T-helper 17 cell (primary cell): ENCODE measurements around the gene SEZ6L. TPM values are rescaled to one million over a fixed set of nuclear protein-coding genes. Genes with fewer than 3 reads are reported as not detected.

Experiments
- ATAC-seq: fragments of 150-1000 bp; cut with Tn5 transposase; 2 replicates; pipeline ENCODE4 v1.10.0; 2021; ENCODE audit warnings: mild to moderate bottlenecking, moderate library complexity
- DNase-seq, 3 donors: peaks; one replicate each; pipeline versions ENCODE4 v3.0.0 to v3.0.0-alpha.2; 2020 to 2021
- H3K9me3 ChIP-seq: one replicate; pipeline ENCODE4 v1.7.0; 2013; ENCODE audit warnings: low read length, mild to moderate bottlenecking; ENCODE audit not compliant: control insufficient read depth, poor library complexity, severe bottlenecking
- H3K27ac Mint-ChIP-seq: one replicate; pipeline ENCODE4 v1.8.0; 2022; ENCODE audit warnings: mild to moderate bottlenecking, moderate library complexity, mixed read lengths
- H3K27me3 Mint-ChIP-seq: one replicate; pipeline ENCODE4 v1.8.0; 2022; ENCODE audit warnings: mixed read lengths
- H3K36me3 Mint-ChIP-seq: one replicate; pipeline ENCODE4 v1.8.0; 2022; ENCODE audit warnings: low read depth, mixed read lengths
- H3K4me1 Mint-ChIP-seq: one replicate; pipeline ENCODE4 v1.8.0; 2022; ENCODE audit warnings: mild to moderate bottlenecking, mixed read lengths
- H3K4me3 Mint-ChIP-seq: one replicate; pipeline ENCODE4 v1.8.0; 2022; ENCODE audit warnings: mild to moderate bottlenecking, moderate library complexity, mixed read lengths
- total RNA-seq, 4 donors: library from RNA in 2 of 4; stranded (reverse) in 2 of 4; gene quantifications; one replicate each; pipeline ENCODE4 v1.2.3 and lab custom pipeline; 2022 to 2026

SEZ6L gene
- total RNA-seq, 2 donors from 2014 or later, result 0.07 to 0.13 TPM

DNA sequence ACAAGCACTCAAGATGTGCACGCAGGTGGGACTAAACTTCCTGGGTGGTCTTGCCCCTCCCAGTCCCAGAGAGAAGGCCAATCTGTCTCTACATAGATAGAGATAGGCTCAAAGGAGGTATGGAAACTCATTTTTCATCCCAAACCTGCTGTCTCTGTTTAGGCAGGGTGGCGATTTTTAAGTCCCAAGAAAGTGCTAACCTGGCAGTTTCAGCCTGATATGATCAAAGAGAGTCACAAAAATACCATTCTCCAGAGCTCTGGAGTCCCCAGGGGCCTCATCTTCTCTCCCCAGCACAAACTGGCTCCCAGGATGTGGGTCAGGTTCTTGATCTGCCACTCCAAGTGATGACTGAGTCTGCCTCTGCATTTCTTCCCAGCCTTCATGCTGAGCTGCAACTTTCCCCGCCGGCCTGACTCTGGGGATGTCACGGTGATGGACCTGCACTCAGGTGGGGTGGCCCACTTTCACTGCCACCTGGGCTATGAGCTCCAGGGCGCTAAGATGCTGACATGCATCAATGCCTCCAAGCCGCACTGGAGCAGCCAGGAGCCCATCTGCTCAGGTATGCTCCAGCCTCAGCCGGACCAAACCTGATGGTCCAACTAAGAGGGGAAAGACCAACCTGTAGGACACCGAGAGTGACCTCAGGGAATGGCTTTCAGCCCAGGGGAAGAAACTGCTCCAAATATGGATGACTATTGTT is 129.5 kb downstream of the SEZ6L start:
- Mint-ChIP-seq H3K36me3 (peaks cover 6% of the 10 kb centered on the region), H3K27me3 (peaks cover 9% of the 10 kb centered on the region), H3K4me3 (no peak overlapping the region), H3K27ac (no peak overlapping the region), H3K4me1 (peaks cover 12% of the 10 kb centered on the region)
- ATAC-seq (no peak), DNase-seq (no peak)
- H3K9me3 ChIP-seq, result no peaks in the 10 kb centered on the region

- H3K36me3 Mint-ChIP-seq, result peaks cover under 1% of the 10 kb centered on the region
- no peak for DNase-seq
- H3K27me3 Mint-ChIP-seq, result peaks cover 22% of the 10 kb centered on the region
- no peak overlapping the region for H3K4me3 Mint-ChIP-seq
- H3K4me1 Mint-ChIP-seq, result no peaks in the 10 kb centered on the region
- no peak for ATAC-seq
- no peak overlapping the region for H3K27ac Mint-ChIP-seq
- no peaks in the 10 kb centered on the region for H3K9me3 ChIP-seq
Measured at GRCh38 chr22:26302726-26303125, 133.5 kb downstream of the SEZ6L start.

- no peaks in the 10 kb centered on the region for H3K36me3 Mint-ChIP-seq
- peaks cover 28% of the 10 kb centered on the region for H3K27me3 Mint-ChIP-seq
- no peak for DNase-seq
Measured at GRCh38 chr22:26303475-26303874, 134.2 kb downstream of the SEZ6L start.

GRCh38 chr22:26304730-26305129 is 135.5 kb downstream of the SEZ6L start:
- Mint-ChIP-seq H3K36me3 (no peaks in the 10 kb centered on the region), H3K27ac (no peak overlapping the region), H3K4me3 (no peak overlapping the region), H3K4me1 (no peaks in the 10 kb centered on the region), H3K27me3 (peaks cover 40% of the 10 kb centered on the region)
- ATAC-seq (no peak), DNase-seq (no peak)
- H3K9me3 ChIP-seq, result no peaks in the 10 kb centered on the region

More at GRCh38 chr22:26303475-26303874, 134.2 kb downstream of the SEZ6L start:
- H3K4me3 Mint-ChIP-seq, result no peak overlapping the region
- no peaks in the 10 kb centered on the region for H3K9me3 ChIP-seq
- ATAC-seq, result no peak
- no peak overlapping the region for H3K27ac Mint-ChIP-seq
- no peaks in the 10 kb centered on the region for H3K4me1 Mint-ChIP-seq

GRCh38 chr22:26308467-26308866 is 139.2 kb downstream of the SEZ6L start:
- H3K36me3 Mint-ChIP-seq, result no peaks in the 10 kb centered on the region
- no peak for DNase-seq
- no peak overlapping the region for H3K27ac Mint-ChIP-seq
- H3K4me3 Mint-ChIP-seq, result no peak overlapping the region
- H3K9me3 ChIP-seq, result no peaks in the 10 kb centered on the region
- H3K4me1 Mint-ChIP-seq, result no peaks in the 10 kb centered on the region
- H3K27me3 Mint-ChIP-seq, result peaks cover 64% of the 10 kb centered on the region
- no peak for ATAC-seq

GRCh38 chr22:26310616-26311015 is 141.4 kb downstream of the SEZ6L start:
- no peak for ATAC-seq

DNA sequence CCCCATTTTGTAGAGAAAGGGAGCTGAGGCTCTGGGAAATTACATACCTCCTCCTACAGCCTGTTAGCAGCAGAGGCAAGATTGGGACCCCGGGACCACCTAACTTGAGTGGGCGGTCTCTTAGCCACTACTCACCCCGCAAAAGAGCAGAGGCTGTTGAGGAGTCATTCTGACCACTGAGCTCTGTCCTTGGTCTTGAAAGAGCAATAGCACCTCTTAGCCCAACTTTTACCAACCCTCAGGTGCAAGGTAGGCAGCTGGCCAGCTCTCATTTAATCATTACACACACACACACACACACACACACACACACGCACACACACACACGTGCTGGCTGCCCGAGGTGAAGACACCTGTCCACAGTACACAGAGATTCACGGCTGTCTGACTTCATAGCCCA is 144.0 kb downstream of the SEZ6L start:
- DNase-seq, result no peak
- Mint-ChIP-seq H3K27ac (no peak overlapping the region), H3K4me1 (no peaks in the 10 kb centered on the region), H3K27me3 (peaks cover 70% of the 10 kb centered on the region), H3K36me3 (no peaks in the 10 kb centered on the region), H3K4me3 (no peak overlapping the region)
- H3K9me3 ChIP-seq, result no peaks in the 10 kb centered on the region
- ATAC-seq, result no peak

More at GRCh38 chr22:26310616-26311015, 141.4 kb downstream of the SEZ6L start:
- Mint-ChIP-seq H3K4me1 (no peaks in the 10 kb centered on the region), H3K27me3 (peaks cover 68% of the 10 kb centered on the region), H3K4me3 (no peak overlapping the region), H3K27ac (no peak overlapping the region), H3K36me3 (no peaks in the 10 kb centered on the region)
- H3K9me3 ChIP-seq, result no peaks in the 10 kb centered on the region
- DNase-seq, result no peak

- DNase-seq, result no peak
- H3K27ac Mint-ChIP-seq, result no peak overlapping the region
- peaks cover 69% of the 10 kb centered on the region for H3K27me3 Mint-ChIP-seq
- no peak for ATAC-seq
- no peaks in the 10 kb centered on the region for H3K36me3 Mint-ChIP-seq
- H3K9me3 ChIP-seq, result no peaks in the 10 kb centered on the region
- no peaks in the 10 kb centered on the region for H3K4me1 Mint-ChIP-seq
- H3K4me3 Mint-ChIP-seq, result no peak overlapping the region
Measured at GRCh38 chr22:26314171-26314570, 144.9 kb downstream of the SEZ6L start.

- no peaks in the 10 kb centered on the region for H3K9me3 ChIP-seq
- no peaks in the 10 kb centered on the region for H3K36me3 Mint-ChIP-seq
- H3K27me3 Mint-ChIP-seq, result peaks cover 69% of the 10 kb centered on the region
- ATAC-seq, result no peak
- no peak overlapping the region for H3K27ac Mint-ChIP-seq
- H3K4me1 Mint-ChIP-seq, result no peaks in the 10 kb centered on the region
- no peak overlapping the region for H3K4me3 Mint-ChIP-seq
- DNase-seq, result no peak
Measured at GRCh38 chr22:26314656-26315055, 145.4 kb downstream of the SEZ6L start.

DNA sequence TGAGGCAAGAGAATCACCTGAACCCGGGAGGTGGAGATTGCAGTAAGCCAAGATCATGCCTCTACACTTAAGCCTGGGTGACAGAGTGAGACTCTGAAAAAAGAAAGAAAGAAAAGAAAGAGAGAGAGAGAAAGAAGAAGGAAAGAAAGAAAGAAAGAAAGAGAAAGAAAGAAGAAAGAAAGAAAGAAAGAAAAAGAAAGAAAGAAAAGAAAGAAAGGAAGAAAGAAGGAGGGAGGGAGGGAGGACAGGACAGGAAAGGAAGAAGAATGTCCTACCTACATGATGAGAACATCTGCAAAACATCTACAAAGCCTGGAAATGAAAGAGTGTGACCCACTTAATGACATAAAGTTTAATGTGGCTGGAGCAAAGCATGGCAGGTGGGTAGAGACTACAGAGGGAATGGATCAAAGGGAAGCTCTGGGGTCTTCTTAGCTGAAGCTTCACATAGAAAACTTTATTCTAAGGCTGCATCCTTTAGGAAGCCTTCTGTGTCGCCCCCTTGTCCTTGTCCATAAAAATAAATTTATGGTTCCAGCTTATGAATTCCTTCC is 147.5 kb downstream of the SEZ6L start:
- Mint-ChIP-seq H3K36me3 (no peaks in the 10 kb centered on the region), H3K4me3 (no peak overlapping the region), H3K4me1 (no peaks in the 10 kb centered on the region), H3K27ac (no peak overlapping the region), H3K27me3 (peaks cover 68% of the 10 kb centered on the region)
- H3K9me3 ChIP-seq, result no peaks in the 10 kb centered on the region
- ATAC-seq (no peak), DNase-seq (no peak)

DNA sequence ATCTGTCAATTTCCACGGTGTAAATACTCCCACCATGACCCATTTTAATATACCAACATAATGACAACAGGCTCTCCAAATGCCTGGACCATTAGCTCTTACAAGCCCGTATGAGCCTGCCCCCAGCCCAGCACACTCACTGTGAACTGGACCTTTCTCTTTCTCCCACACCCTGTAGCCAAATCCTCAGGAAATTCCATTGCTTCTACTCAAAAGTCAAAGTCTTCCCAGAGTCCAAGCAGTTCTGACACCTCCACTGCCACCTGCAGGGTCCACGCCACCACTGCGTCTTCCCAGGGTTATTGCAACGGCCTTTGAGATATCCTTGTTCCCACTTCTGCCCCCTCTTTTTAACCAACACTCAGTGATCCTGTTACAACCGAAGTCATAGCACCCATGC is 149.7 kb downstream of the SEZ6L start:
- H3K4me1 Mint-ChIP-seq, result no peaks in the 10 kb centered on the region
- ATAC-seq, result no peak
- no peak for DNase-seq
- H3K9me3 ChIP-seq, result no peaks in the 10 kb centered on the region
- H3K27me3 Mint-ChIP-seq, result peaks cover 70% of the 10 kb centered on the region
- H3K27ac Mint-ChIP-seq, result no peak overlapping the region
- H3K36me3 Mint-ChIP-seq, result no peaks in the 10 kb centered on the region
- no peak overlapping the region for H3K4me3 Mint-ChIP-seq

GRCh38 chr22:26320447-26320846 is 151.2 kb downstream of the SEZ6L start:
- Mint-ChIP-seq H3K36me3 (no peaks in the 10 kb centered on the region), H3K4me1 (no peaks in the 10 kb centered on the region), H3K4me3 (no peak overlapping the region), H3K27ac (no peak overlapping the region), H3K27me3 (peaks cover 73% of the 10 kb centered on the region)
- H3K9me3 ChIP-seq, result no peaks in the 10 kb centered on the region
- ATAC-seq (no peak), DNase-seq (no peak)

DNA sequence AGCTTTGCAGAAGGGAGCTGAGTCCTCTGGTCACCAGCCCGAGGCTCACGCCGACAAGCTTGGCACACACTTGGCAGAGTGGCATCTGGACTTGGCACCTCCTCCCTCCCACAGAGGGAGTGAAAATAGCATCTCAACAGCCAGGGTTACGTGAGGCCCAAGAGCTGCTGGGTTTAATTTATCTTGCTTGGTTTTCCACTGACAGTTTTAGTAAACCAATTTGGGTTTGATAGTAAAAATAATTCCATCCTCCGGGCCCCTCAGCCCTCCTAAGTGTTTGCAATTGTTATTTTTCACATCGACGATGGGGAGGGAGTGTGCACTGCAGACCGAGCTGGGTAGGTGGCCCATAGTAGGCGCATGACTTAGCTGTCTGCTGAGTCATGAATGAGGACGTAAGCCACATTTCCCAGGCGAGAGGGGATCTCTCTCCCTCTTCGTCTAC is 152.2 kb downstream of the SEZ6L start:
- no peak overlapping the region for H3K4me3 Mint-ChIP-seq
- no peak for DNase-seq
- no peaks in the 10 kb centered on the region for H3K4me1 Mint-ChIP-seq
- H3K36me3 Mint-ChIP-seq, result no peaks in the 10 kb centered on the region
- H3K9me3 ChIP-seq, result no peaks in the 10 kb centered on the region
- H3K27me3 Mint-ChIP-seq, result peaks cover 69% of the 10 kb centered on the region
- ATAC-seq, result no peak
- no peak overlapping the region for H3K27ac Mint-ChIP-seq
